ENCODE measurements around the gene RTN4RL1.

RTN4RL1 gene

DNA sequence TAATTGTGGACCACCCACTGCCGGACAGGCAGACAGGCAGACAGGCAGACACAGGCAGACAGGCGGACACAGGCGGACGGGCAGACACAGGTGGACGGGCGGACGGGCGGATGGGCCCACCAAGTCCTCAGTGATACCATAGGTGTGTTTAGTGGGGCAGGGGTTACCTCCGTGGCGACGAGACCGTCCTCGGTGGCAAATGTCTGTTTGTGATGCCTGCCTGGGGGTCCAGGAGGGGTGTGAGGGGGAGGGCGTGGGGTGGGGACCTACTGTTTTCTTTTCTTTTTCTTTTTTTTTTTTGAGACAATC lies 76.7 kb downstream of the RTN4RL1 start:
- DNase-seq (ENCODE audit: low read depth in 2 of 2) = no peak

DNA sequence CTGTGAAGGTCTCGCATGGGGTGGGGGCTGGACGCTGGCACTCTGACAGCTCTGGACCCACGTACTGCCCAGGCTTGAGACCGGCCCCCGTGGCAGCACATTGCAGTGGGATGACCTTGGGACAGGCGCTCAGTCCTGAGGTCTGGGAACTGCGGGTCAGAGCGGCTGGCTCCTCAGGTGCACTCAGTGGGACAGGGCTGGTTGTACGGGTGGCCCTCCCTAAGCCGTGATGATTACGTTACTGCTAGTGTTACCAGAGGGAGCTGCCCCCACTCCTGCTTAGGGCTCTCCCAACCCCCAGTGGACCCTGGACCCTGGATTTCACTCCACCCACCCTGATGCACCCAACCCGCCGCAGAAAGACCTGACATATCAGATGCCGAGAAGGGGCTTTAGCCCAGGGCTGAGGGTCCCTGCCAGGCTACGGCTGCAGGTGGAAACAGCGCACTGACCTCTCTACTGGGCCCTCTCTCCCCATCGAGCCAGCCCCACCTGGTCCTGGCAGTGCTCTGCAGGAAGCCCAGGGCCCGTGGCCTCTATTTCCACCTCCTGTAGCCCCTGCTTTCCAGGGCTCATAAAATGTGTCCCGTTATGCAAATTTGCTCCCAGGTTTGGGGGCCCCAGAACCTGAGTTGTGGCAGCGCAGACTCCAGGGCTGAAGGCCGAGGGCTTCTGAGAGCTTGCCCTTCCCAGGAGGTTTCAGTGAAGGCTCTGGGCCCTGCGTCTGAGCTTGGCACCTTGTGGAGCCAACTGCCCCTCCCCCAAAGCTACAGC lies 77.2 kb downstream of the RTN4RL1 start:
- no peak for DNase-seq (ENCODE audit: low read depth in 2 of 2)

- DNase-seq (ENCODE audit: low read depth in 2 of 2) = no peak
Observed at GRCh38 chr17:1947229-1947742, 77.8 kb downstream of the RTN4RL1 start.

DNA sequence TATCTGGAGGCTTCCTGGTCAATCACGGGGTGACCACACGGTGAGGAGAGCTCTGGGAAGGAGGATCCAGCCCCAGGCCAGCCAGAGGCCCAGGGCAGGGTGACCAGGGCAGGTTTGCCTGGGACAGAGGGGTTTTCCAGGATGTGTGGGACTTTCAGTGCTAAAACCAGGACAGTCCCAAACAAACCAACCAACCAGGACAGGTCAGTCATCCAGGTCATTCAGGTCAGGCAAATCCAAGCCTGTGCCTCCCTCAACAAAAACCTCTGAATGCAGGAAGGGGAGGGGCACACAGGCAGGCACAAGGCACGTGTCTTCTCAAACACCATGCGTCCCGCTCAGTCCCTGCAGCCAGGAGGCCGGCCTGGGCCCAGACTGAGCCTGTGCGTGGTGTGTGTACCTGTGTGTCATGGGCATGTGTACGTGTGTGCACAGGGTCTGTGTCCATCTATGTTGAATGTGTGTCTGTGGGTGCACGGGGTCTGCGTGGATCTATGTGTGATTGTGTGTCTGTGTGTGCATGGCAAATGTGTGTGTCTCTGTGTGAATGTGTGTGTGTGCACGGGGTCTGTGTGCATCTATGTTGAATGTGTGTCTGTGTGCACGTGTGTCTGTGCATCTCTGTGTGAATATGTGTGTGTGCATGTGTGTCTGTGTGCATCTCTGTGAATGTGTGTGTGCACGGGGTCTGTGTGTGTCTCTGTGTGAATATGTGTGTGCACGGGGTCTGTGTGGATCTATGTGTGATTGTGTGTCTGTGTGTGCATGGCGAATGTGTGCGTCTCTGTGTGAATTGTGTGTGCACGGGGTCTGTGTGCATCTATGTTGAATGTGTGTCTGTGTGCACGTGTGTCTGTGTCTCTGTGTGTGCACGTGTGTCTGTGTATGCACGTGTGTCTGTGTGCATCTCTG lies 78.9 kb downstream of the RTN4RL1 start:
- no peak for DNase-seq (ENCODE audit: low read depth in 2 of 2)

- no peak for DNase-seq (ENCODE audit: low read depth in 2 of 2)
Observed at GRCh38 chr17:1945621-1946020, 79.5 kb downstream of the RTN4RL1 start.

GRCh38 chr17:1943436-1943831 lies 81.7 kb downstream of the RTN4RL1 start:
- no peak for DNase-seq (ENCODE audit: low read depth in 2 of 2)

DNA sequence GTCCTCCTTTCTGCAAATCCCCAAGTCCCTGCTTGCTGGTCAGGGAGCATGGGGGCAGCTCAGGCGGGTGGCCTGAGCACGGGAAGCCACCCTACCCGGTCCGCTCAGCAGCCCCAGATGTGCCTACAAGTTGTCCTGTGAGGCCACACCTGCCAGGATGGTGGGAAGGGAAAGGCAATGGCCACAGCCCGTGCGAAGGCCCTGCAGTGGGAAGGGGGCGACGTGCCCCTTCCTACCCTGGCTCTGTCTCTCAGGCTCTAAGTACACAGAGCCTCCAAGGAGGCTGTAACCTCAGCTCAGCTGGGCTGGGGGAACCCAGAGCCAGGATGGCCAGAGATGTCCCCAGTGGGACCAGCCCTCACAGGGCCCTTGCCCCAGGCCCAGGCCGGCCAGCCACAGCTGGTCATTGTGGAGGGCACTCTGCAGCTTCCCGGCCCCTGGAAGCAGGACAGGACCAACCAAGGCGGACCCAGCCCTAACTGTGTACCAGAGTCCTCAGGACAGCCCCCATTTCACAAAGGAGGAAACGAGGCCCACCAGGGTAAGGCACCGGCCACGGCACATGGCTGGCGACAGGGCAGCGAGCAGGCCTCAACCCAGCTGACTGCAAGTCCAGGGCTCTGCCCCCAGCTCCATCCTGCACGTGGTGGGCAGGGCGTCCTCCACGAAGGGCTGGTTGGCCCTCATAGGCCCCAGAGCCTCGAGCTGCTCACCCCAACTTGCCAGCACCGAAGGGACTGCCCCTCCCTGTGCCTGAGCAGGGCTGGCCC lies 82.3 kb downstream of the RTN4RL1 start:
- DNase-seq (ENCODE audit: low read depth in 2 of 2) = no peak

DNA sequence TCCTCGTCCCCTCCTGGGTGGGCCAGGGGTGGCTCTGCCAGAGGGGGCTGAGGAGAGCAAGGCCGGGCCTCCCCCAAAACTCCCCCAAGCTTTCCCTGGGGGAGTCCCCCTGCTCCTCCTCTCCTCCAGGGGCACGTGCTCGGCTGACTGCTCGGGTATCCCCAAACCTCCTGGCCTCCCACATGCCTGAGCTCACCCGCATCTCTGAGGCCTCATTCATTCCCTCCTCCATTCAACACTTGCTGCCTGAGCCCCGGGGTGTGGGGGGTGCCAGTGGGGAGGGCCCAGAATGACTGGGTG lies 83.1 kb downstream of the RTN4RL1 start:
- no peak for DNase-seq (ENCODE audit: low read depth in 2 of 2)

DNA sequence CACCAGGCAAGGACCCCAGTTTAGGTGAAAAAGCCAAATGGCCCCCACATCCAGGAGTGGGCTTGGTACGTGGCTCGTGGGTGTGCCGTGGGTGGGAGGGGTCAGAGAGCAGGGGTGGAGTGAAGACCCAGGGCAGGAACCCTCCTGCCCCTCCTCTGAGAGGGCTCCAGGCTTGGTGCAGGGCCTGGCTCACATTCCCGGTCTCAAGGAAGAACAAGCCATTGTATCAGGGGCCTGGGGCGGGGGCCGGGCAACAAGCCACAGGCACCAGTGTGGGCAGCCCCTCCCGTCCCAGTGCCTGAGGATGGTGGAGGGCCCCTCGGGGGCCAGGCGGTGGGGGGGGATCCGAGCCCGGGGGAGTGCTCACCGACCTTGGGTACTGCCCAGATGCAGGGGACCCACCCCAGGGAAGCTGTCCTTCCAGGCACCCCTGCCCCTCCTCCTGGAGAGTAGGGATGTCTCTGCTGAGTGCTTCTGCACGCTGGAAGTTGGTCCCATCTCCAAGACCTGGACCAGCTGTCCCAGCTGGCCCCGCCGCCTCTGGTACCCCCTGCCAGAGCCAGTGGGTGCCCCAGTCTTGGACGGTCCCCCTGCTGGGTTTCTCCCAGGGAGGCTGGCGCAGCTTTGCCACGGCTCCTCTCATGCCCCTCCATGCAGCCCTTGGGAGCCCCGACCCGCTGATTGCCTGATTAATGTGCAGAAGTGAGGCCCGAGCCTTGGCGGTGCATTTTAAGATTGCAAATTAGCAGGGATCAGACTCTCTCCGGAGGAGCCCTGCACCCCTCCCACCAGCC lies 83.7 kb downstream of the RTN4RL1 start:
- no peak for DNase-seq (ENCODE audit: low read depth in 2 of 2)

- DNase-seq (ENCODE audit: low read depth in 2 of 2) = no peak
Observed at GRCh38 chr17:1940810-1941185, 84.3 kb downstream of the RTN4RL1 start.

DNA sequence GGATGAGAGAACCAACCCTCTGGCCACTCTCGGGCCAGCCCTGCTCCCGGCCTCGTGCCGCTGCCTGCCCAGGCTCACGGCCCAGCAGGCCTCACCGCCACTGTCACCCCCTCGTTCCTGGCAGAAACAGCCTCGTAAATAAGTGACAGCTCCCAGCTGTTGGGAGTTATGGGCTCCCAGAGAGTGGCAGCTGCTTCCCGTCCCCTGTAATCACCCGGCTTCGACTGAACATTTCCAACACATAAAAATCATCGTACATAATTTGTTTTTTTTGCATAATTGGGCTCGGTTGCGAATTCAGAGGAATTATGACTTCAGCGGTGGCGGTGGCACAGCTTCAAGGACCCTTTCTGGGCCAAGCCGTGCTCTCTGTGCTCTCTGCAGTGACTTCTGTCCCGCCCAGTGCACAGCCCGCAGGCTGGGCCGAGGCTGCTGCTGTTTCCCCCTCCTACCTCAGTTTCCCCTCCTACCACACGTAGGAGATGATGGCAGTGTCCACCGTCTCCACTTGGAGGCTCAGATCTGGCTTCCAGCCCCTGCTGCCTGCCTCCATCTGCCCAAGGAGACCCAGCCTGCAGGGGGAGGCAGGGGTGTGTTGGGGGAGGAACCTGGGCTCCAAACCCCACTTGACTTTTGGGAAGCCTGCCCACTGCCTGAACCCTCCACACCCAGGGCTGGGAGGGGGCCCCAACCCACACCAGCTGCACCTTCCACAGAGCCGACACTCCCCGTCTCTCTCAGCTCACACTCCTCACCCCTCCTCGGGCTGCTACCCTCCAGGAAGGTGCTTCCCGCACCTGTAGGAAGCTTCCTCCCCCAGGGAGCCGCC lies 84.9 kb downstream of the RTN4RL1 start:
- DNase-seq (ENCODE audit: low read depth in 2 of 2) = no peak

DNA sequence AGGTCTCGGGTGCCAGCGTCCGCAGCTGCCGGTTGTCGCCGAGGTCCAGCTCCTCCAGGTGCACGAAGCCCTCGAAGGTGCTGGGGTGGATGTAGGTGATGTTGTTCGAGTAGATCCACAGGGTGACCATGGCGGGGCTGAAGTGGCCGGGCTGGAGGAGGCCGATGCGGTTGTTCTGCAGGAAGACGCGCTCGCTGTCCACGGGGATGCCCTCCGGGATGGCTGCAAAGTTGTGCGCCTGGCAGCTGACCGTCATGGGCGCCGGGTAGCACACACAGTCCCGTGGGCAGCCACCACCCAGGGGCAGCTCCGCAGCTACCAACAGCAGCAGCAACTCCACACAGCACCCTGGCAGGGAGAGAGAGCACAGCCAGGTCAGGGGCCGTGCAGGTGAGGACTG lies 87.7 kb downstream of the RTN4RL1 start:
- no peak for DNase-seq (ENCODE audit: low read depth in 2 of 2)

GRCh38 chr17:1936766-1937165 lies 88.4 kb downstream of the RTN4RL1 start:
- no peak for DNase-seq (ENCODE audit: low read depth in 2 of 2)

DNA sequence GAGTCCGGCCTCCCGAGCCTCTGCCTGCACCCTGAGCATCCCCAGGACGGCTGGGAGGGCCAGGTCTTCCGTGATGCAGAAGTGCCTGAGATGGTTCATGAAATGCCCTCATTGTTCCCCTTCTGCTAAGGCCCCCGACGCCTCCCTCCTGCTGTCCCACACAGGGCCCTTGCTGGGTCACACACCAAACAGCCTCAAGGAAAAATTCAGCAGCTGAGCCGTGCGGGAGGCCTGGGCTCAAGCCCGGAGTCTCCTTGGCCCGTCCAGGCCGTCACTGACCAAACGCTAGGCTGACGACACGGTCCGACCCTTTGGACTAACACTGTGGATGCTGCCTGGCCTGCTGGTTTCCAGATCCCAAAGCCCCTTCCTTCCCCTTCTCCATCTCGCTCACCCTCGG lies 90.2 kb downstream of the RTN4RL1 start:
- DNase-seq (ENCODE audit: low read depth in 2 of 2) = no peak

- no peak for DNase-seq (ENCODE audit: low read depth in 2 of 2)
Observed at GRCh38 chr17:1933875-1934715, 91.0 kb downstream of the RTN4RL1 start.

GRCh38 chr17:1931844-1932579 lies 93.1 kb downstream of the RTN4RL1 start:
- no peak for DNase-seq (ENCODE audit: low read depth in 2 of 2)

GRCh38 chr17:1930337-1930645 lies 94.8 kb downstream of the RTN4RL1 start:
- no peak for DNase-seq (ENCODE audit: low read depth in 2 of 2)

- no peak for DNase-seq (ENCODE audit: low read depth in 2 of 2)
Observed at GRCh38 chr17:1928976-1929375, 96.2 kb downstream of the RTN4RL1 start.

DNA sequence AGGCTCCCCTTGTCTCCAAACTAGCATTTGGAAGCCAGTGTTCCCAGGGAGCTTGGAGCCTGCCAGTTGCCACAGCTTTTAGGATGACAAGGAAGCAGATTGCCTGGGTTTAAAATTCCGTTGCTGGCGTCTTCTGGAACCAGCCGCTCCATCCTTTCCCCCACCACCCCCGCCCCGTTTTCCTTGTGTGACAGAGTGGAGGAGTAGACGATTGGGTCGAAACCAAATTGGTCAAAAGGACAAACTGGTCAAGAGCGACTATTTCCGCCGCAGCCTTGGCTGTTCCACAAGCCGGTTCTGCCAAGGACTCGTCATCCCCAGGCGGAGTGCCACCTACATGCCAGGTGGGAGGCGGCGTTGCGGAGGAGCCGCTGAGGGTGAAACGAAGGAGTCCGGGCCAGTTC lies 104.2 kb downstream of the RTN4RL1 start:
- DNase-seq (ENCODE audit: low read depth in 2 of 2) = no peak
